Measurements from ENCODE around the gene PPP1R8.

DNA sequence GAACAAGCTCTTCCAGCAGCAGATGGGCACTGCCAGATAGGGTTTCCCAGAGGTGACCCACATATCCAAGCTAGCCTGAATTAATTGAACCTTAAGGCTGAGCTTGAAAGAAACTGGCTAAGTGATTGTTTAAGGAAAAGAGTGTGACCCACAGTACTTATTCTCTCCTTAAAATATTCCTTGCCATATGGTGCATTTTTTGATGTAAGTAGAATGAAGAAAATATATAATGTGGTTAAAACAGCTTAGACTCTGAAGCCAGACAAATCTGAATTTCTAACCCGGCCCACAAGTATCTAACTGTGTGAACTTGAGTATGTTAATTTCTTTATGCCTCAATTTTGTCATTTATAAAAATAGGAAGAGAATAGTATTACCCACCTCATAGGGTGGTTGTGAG lies 4.9 kb downstream of the PPP1R8 start:
- TF ChIP-seq, protein P1, sequence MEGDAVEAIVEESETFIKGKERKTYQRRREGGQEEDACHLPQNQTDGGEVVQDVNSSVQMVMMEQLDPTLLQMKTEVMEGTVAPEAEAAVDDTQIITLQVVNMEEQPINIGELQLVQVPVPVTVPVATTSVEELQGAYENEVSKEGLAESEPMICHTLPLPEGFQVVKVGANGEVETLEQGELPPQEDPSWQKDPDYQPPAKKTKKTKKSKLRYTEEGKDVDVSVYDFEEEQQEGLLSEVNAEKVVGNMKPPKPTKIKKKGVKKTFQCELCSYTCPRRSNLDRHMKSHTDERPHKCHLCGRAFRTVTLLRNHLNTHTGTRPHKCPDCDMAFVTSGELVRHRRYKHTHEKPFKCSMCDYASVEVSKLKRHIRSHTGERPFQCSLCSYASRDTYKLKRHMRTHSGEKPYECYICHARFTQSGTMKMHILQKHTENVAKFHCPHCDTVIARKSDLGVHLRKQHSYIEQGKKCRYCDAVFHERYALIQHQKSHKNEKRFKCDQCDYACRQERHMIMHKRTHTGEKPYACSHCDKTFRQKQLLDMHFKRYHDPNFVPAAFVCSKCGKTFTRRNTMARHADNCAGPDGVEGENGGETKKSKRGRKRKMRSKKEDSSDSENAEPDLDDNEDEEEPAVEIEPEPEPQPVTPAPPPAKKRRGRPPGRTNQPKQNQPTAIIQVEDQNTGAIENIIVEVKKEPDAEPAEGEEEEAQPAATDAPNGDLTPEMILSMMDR (conservative IDR thresholded peaks at IDR 0.05 in 1 of 2, IDR thresholded peaks at IDR 0.05 in 1 of 2; ENCODE audit: low read depth in 1 of 2, low read length in 2 of 2), result no peak
- TF ChIP-seq EZH2 (IDR thresholded peaks at IDR 0.05; ENCODE audit: low read length, missing control alignments), result no peak
